ENCODE measurements around the gene NLGN2.

DNA sequence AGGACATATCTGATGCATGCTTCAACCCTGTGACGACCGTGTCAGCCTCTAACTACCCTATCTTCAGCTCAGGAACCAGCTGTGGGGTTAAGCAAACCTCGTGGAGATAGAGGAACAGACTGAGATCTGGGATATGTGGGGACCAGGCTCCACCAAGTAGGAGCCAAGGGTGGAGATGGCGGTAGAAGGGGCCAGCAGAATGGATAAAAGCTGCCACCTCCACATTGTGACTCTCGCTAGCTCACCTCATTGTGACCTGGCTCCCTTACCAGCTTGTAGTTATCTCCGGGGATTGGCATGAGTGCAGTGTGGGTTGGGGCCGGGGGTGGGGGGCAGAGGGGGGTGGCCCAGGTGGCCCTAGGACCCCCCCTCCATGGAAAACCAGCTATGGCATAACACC is 17.7 kb downstream of the NLGN2 start, which contains the start of gene SPEM2:
- TF ChIP-seq GABPA (IDR thresholded peaks at IDR 0.05; ENCODE audit: low read depth) (no peak), CTCF (IDR thresholded peaks at IDR 0.05; ENCODE audit: insufficient read depth, low read length) (no peak), POLR2AphosphoS5 (IDR thresholded peaks at IDR 0.05; ENCODE audit: low read depth) (no peak), SPI1 (IDR thresholded peaks at IDR 0.05; ENCODE audit: borderline replicate concordance, low read depth) (no peak)

Data from HL-60 (cell line).